Measurements from ENCODE around the gene MAP3K6. TPM values are rescaled to one million over a fixed set of nuclear protein-coding genes. Genes with fewer than 3 reads are reported as not detected.

The MAP3K6 gene
- total and polyA plus RNA-seq, 8 donors, result 11.8 to 83.3 (median 16.2) TPM

GRCh38 chr1:27325286-27325685, 41.5 kb downstream of the MAP3K6 start:
- TF ChIP-seq, protein P1, sequence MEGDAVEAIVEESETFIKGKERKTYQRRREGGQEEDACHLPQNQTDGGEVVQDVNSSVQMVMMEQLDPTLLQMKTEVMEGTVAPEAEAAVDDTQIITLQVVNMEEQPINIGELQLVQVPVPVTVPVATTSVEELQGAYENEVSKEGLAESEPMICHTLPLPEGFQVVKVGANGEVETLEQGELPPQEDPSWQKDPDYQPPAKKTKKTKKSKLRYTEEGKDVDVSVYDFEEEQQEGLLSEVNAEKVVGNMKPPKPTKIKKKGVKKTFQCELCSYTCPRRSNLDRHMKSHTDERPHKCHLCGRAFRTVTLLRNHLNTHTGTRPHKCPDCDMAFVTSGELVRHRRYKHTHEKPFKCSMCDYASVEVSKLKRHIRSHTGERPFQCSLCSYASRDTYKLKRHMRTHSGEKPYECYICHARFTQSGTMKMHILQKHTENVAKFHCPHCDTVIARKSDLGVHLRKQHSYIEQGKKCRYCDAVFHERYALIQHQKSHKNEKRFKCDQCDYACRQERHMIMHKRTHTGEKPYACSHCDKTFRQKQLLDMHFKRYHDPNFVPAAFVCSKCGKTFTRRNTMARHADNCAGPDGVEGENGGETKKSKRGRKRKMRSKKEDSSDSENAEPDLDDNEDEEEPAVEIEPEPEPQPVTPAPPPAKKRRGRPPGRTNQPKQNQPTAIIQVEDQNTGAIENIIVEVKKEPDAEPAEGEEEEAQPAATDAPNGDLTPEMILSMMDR (IDR thresholded peaks at IDR 0.05), result no peak

DNA sequence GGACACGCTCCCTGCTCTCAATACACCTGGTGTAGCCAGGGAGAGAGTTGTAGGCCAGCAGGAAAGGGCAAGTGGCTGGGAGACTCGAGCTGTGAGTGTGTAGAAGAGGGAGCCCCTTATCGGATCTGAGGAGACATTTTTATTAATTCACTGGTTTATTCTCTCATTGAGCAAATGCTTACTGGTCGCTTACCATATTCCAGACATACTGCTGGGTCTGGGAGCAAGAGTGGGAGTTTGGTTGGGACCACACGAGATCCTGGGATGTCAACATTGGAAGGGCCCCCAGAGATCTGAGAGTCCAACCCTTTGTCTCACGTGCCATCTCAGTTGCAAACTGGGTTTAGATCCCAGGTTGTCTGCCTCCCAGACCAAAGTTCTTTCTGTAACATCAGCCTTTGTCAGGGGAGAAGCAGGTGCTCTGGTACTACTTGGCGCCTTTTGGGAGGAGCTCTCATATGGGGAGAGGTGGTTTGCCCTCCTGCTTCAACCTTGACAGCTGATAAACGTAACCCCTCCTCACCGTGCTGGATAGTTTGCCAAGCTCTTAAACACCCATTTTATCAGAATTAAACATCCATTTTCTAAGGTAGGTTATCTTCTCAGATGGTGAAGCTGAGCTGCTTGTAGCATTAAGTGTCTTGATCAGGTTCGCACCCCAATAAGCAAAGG, 44.1 kb downstream of the MAP3K6 start:
- Histone ChIP-seq H3K27ac (peak overlapping the region; percentile 82 to 97), H3K4me3 (peak overlapping the region; percentile 83 to 95), H3K27me3 (peaks cover 0 to 26% of the 10 kb centered on the region in 2 donors), H3K4me1 (peaks cover 12 to 52% of the 10 kb centered on the region in 2 donors), H3K36me3 (peaks cover 0 to 29% of the 10 kb centered on the region in 2 donors), H3K9me3 (no peaks in the 10 kb centered on the region)
- intact Hi-C loops (cut with DNase I), result no loop called here
- no peak for DNase-seq
- ATAC-seq, result no peak
- TF ChIP-seq, protein P1 (IDR thresholded peaks at IDR 0.05), result no peak

More at GRCh38 chr1:27325286-27325685, 41.5 kb downstream of the MAP3K6 start:
- H3K4me1 ChIP-seq, result peaks cover 12 to 63% of the 10 kb centered on the region in 2 donors
- H3K9me3 ChIP-seq, result no peaks in the 10 kb centered on the region
- DNase-seq (no peak), ATAC-seq (no peak)
- intact Hi-C loops (cut with DNase I), result no loop called here
- H3K36me3 ChIP-seq, result peaks cover 0 to 52% of the 10 kb centered on the region in 2 donors
- H3K27me3 ChIP-seq, result peaks cover 0 to 4% of the 10 kb centered on the region in 2 donors
- no peak overlapping the region for H3K27ac ChIP-seq
- H3K4me3 ChIP-seq, result no peak overlapping the region

DNA sequence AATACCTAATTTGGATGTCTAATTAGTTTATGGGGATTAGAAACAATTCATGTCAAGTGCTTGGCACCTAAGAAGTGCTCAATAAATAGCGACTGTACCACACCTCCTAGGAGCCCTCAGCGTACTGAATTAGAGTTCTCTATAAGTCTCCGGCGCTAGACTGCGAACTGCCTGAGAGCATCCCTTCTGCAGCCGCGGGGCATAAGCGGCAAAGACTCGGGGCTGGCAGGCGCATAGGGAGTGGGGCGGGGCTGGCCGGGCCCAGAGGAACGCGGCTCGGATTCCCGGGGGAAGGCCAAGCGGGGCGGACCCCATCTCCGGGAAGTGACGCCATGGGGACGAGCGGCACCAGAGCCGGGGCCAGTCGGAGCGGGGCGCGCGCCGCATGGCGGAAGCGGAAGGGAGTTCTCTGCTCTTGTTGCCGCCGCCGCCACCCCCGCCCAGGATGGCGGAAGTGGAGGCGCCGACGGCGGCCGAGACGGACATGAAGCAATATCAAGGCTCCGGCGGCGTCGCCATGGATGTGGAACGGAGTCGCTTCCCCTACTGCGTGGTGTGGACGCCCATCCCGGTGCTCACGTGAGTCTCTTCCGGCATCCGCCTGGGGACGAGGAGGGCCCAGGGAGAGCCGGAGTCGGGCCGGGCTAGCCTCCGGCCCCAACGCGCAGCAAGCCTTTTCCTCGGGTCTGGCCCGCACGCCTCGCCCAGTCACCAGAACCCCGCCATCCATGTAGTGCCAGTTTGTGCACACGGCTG, 44.8 kb downstream of the MAP3K6 start, which contains the start of gene TMEM222:
TSS of gene TMEM222 (plus strand) at position 351 of the 756 bp plus-strand sequence. CDS start at position 386, 35 bp downstream.
- DNase-seq, result peak; percentile 94 to 100 (median 98)
- Histone ChIP-seq H3K4me3 (peak within 1 kb of the TSS; percentile 83 to 95), H3K4me1 (peaks cover 12 to 49% of the 10 kb centered on the region in 2 donors), H3K27me3 (peaks cover 0 to 26% of the 10 kb centered on the region in 2 donors), H3K27ac (peak within 1 kb of the TSS; percentile 82 to 97), H3K36me3 (peaks cover 0 to 25% of the 10 kb centered on the region in 2 donors), H3K9me3 (no peaks in the 10 kb centered on the region)
- TF ChIP-seq, protein P1 (IDR thresholded peaks at IDR 0.05), result peak; percentile 16 to 44
- peak; percentile 99 for ATAC-seq
- intact Hi-C loops (cut with DNase I), result no loop called here

DNA sequence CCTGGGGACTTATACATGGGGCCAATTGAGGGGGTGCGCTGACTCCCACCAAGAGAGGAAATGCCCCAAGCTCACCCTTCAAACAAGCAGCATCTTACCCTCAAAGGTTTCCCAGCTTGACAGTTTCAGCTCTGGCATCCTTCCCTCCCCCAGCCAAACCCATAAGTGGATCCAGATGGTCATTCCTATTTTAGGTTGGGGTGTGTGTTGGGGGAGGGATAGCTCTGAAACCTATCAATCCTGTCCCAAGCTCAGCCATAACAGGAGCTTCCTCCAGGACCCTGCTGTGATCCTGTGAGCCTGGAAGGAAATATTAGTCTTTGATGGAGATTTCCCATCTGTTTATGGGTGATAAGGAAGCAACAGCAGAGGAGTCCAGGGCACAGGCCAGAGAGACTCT, 48.2 kb downstream of the MAP3K6 start:
- TF ChIP-seq, protein P1 (IDR thresholded peaks at IDR 0.05), result no peak
- Histone ChIP-seq H3K4me3 (no peak overlapping the region), H3K9me3 (no peaks in the 10 kb centered on the region), H3K36me3 (no peaks in the 10 kb centered on the region), H3K27me3 (peaks cover 0 to 26% of the 10 kb centered on the region in 2 donors), H3K27ac (no peak overlapping the region), H3K4me1 (peaks cover 11 to 18% of the 10 kb centered on the region in 2 donors)
- intact Hi-C loops (cut with DNase I), result no loop called here
- ATAC-seq, result no peak
- DNase-seq, result no peak

DNA sequence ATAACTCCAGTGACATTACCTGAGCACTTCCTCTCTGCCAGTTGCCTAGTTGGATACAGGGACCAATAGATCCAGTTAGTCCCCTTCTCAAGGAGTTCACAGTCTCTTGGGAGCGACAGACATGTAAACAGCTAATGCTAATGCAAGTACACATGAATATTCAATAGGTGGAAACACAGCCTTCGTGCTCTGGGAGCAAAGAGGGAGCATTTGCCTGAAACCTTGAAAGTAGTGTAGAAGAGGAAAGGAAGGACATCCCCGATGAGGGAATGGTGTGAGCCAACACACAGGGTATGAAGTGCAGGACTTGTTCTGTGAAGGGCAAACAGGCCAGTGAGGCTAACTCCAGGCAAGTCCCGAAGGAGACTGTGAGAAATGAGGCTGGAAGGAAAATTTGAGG, 48.6 kb downstream of the MAP3K6 start:
- ATAC-seq, result no peak
- Histone ChIP-seq H3K27ac (no peak overlapping the region), H3K36me3 (no peaks in the 10 kb centered on the region), H3K9me3 (no peaks in the 10 kb centered on the region), H3K4me3 (no peak overlapping the region), H3K4me1 (peaks cover 6 to 13% of the 10 kb centered on the region in 2 donors), H3K27me3 (peaks cover 0 to 26% of the 10 kb centered on the region in 2 donors)
- TF ChIP-seq, protein P1 (IDR thresholded peaks at IDR 0.05), result no peak
- DNase-seq, result no peak
- intact Hi-C loops (cut with DNase I), result no loop called here

Data from left lung (tissue), 10 donors.